Sigmoid colon (tissue), 3 donors: Measurements from ENCODE around the gene AKAP8.

Source experiments
- POLR2A ChIP-seq, 2 donors: fragments of 450-650 bp; IDR thresholded peaks; one replicate each; pipeline ENCODE4 v1.6.1; 2016; ENCODE audit warnings: antibody characterized with exemption in 2 of 2, mild to moderate bottlenecking in 2 of 2, moderate library complexity in 2 of 2
- TF ChIP-seq, protein P1 (sequence below), 4 experiments: fragments of 450-650 bp in 3 of 4; fragments of 200-600 bp in 1 of 4; IDR thresholded peaks; one replicate each; pipeline ENCODE4 v1.5.1; 2016 to 2019; ENCODE audit warnings: antibody characterized with exemption in 4 of 4, mild to moderate bottlenecking in 3 of 4, moderate library complexity in 2 of 4

DNA sequence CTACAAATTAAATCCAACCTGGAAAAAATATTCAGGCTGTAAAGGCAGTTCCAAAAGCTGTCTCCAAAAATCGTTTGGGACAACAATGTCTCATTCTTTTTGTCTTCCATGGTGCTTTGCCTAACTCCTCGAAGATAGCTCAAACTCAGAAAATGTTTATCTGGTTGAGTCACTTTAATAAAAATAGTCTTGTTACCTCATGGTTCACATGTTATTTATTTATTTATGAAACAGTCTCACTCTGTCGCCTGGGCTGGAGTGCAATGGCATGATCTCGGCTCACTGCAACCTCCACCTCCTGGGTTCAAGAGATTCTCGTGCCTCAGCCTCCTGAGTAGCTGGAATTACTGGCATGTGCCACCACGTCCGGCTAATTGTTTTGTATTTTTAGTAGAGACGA is 42.4 kb downstream of the AKAP8 start:
- no peak for TF ChIP-seq POLR2A (IDR thresholded peaks at IDR 0.05)
- TF ChIP-seq, protein P1, sequence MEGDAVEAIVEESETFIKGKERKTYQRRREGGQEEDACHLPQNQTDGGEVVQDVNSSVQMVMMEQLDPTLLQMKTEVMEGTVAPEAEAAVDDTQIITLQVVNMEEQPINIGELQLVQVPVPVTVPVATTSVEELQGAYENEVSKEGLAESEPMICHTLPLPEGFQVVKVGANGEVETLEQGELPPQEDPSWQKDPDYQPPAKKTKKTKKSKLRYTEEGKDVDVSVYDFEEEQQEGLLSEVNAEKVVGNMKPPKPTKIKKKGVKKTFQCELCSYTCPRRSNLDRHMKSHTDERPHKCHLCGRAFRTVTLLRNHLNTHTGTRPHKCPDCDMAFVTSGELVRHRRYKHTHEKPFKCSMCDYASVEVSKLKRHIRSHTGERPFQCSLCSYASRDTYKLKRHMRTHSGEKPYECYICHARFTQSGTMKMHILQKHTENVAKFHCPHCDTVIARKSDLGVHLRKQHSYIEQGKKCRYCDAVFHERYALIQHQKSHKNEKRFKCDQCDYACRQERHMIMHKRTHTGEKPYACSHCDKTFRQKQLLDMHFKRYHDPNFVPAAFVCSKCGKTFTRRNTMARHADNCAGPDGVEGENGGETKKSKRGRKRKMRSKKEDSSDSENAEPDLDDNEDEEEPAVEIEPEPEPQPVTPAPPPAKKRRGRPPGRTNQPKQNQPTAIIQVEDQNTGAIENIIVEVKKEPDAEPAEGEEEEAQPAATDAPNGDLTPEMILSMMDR (IDR thresholded peaks at IDR 0.05): no peak
